GM18873 (cell line): ENCODE results near the gene LCP2.

Experiments
- ATAC-seq: cut with Tn5 transposase; IDR thresholded peaks from one replicate; pipeline ENCODE4 v1.9.1; 2021; ENCODE audit warnings: mild to moderate bottlenecking, moderate library complexity, moderate number of reproducible peaks; ENCODE audit not compliant: unreplicated experiment, low FRiP score

Gene LCP2

GRCh38 chr5:170297589-170298462 lies at the start of gene LCP2:
TSS of gene LCP2 (minus strand) at chr5:170297777. CDS start at chr5:170297611, 166 bp downstream.
- ATAC-seq, result peak; percentile 51

GRCh38 chr5:170347022-170347567 lies 49.5 kb upstream of the LCP2 start:
- no peak for ATAC-seq

GRCh38 chr5:170345971-170346370 lies 48.4 kb upstream of the LCP2 start:
- no peak for ATAC-seq

- ATAC-seq, result no peak
These were observed 45.6 kb upstream of the LCP2 start for GRCh38 chr5:170343177-170343576.

GRCh38 chr5:170342153-170342725 lies 44.7 kb upstream of the LCP2 start:
- ATAC-seq, result no peak

GRCh38 chr5:170341545-170341944 lies 44.0 kb upstream of the LCP2 start:
- ATAC-seq, result no peak

GRCh38 chr5:170339780-170340167 lies 42.2 kb upstream of the LCP2 start:
- ATAC-seq, result no peak

- peak; percentile 87 for ATAC-seq
These were observed 41.6 kb upstream of the LCP2 start for GRCh38 chr5:170338933-170339779.

- ATAC-seq, result no peak
These were observed 40.7 kb upstream of the LCP2 start for GRCh38 chr5:170338291-170338690.

GRCh38 chr5:170337045-170337733 lies 39.6 kb upstream of the LCP2 start:
- ATAC-seq, result no peak

GRCh38 chr5:170336065-170336464 lies 38.5 kb upstream of the LCP2 start:
- no peak for ATAC-seq

GRCh38 chr5:170334626-170335025 lies 37.0 kb upstream of the LCP2 start:
- no peak for ATAC-seq

- ATAC-seq, result peak; percentile 46
These were observed 35.8 kb upstream of the LCP2 start for GRCh38 chr5:170333161-170333910.

- no peak for ATAC-seq
These were observed 34.5 kb upstream of the LCP2 start for GRCh38 chr5:170332058-170332457.

GRCh38 chr5:170330568-170331054 lies 33.0 kb upstream of the LCP2 start:
- no peak for ATAC-seq

GRCh38 chr5:170329524-170329923 lies 31.9 kb upstream of the LCP2 start:
- ATAC-seq, result no peak

- ATAC-seq, result no peak
These were observed 30.3 kb upstream of the LCP2 start for GRCh38 chr5:170327829-170328228.

GRCh38 chr5:170327168-170327567 lies 29.6 kb upstream of the LCP2 start:
- ATAC-seq, result no peak

- ATAC-seq, result no peak
These were observed 21.7 kb upstream of the LCP2 start for GRCh38 chr5:170319301-170319700.
